Measurements from ENCODE around the gene CTNNA3.

The CTNNA3 gene

DNA sequence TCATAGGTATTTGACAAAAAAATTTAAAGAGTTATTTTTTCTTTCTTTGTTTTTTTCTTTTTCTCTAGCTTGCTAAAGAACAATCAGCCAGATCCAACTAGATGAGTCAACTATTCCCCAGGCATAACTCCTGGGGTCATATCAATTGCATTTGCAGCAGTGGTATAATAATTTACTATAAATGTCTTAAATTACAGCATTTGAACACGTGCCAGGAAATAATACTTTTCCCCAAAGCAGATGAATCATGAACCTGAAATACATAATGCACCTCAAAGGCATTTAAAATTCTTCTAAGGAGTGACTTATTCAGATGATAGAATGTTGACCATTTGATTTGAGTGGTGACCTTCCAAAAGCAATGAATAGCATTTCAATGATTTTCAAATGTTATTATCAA, 580.0 kb downstream of the CTNNA3 start:
- DNase-seq (ENCODE audit: low read depth in 2 of 2): no peak

DNA sequence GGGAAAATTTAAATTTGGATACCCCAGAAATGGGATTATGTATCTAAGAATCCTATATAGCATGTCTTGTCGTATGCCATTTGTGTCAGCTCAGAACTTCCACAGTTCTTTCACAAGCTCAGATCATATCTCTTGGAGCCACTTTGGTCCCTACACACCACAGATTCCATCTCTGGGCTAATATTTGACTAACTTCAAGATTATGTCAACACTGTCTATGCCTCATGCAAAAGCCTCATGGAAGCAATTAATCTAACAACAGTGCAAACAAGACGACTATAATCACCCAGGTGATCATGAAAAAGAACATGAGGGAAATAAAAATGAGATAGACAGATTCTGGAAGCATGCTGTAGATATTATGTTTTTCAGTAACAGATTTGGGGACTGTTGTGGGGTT, 581.0 kb downstream of the CTNNA3 start:
- DNase-seq (ENCODE audit: low read depth in 2 of 2): no peak

GRCh38 chr10:67112765-67113164, 583.2 kb downstream of the CTNNA3 start:
- DNase-seq (ENCODE audit: low read depth in 2 of 2): no peak

DNA sequence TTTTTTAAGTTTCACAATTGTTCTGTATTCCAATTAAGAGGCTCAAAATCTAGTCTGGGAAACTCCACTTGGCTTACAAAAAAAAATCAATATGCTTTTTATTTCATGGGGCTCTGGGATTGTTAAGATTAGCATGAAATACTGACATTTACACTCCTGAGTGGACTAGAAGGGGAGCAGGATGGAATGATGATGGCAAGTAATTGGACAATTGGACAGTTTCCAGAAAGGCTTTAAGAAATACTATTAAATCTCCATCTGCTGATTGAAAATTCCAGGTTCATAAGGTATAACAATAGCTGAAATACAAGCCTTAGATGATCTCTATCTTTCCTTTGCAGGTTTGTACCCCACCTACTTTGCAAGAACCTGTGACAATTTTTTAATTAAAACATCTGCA, 585.7 kb downstream of the CTNNA3 start:
- DNase-seq (ENCODE audit: low read depth in 2 of 2): no peak

- DNase-seq (ENCODE audit: low read depth in 2 of 2): no peak
Measured at GRCh38 chr10:67107670-67108069, 588.3 kb downstream of the CTNNA3 start.

DNA sequence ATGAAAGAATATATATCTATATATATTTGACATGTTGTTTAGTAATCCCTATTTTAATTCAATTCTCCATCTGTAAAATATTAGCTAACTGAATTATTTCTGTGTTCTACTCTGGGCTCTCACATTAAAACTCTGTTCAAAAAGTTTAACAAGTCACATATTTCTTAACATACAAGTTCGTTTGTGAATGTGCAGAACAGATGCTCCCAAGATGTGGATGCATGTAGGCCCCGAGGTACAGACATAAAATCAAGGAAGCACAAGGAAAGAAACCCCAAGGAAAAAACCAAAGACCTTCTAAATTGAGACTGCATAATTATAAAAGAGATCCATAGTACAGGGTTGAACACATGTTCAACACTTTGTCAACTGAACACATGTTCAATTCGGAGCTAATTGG, 595.0 kb downstream of the CTNNA3 start:
- no peak for DNase-seq (ENCODE audit: low read depth in 2 of 2)

DNA sequence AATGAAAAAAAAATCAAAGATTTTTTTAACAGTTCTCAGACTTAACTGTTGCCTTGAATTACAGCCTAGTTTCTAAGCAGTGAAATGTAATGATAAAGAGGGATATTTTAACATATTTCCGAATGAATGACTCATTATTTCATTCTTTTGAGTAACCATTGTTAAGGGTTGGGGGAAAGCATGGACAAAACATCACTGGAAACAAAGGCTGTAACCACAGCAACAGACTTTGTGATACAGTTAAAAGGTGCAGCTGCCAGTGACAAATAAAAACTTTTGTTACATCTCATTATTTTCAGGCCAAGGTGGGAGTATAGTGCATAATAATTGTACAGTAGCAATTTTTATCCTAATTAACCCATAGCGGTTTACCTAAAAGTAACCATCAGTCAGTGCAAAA, 597.5 kb downstream of the CTNNA3 start:
- no peak for DNase-seq (ENCODE audit: low read depth in 2 of 2)

- DNase-seq (ENCODE audit: low read depth in 2 of 2): no peak
Measured at GRCh38 chr10:67095531-67095930, 600.5 kb downstream of the CTNNA3 start.

DNA sequence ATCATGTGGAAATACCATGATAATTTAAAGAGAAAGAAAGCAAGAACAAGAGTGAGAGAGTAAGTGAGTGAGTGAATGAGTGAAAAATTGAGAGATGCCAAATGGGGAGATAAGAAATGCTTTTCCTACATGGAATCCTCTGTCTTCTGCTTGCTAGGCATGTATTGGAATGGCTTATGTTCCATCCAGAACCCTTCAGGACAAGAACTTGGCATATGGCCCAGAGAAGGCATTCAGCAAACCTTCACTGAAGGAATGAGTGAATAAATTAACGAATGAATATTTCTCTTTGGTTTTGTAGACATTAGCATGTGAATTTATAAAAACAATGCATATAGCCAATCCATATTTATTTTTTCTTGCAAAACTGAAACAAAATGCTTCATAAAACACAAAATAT, 608.0 kb downstream of the CTNNA3 start:
- DNase-seq (ENCODE audit: low read depth in 2 of 2): no peak

GRCh38 chr10:67087135-67087425, 608.9 kb downstream of the CTNNA3 start:
- no peak for DNase-seq (ENCODE audit: low read depth in 2 of 2)

- DNase-seq (ENCODE audit: low read depth in 2 of 2): no peak
Measured at GRCh38 chr10:67086327-67087134, 609.5 kb downstream of the CTNNA3 start.

DNA sequence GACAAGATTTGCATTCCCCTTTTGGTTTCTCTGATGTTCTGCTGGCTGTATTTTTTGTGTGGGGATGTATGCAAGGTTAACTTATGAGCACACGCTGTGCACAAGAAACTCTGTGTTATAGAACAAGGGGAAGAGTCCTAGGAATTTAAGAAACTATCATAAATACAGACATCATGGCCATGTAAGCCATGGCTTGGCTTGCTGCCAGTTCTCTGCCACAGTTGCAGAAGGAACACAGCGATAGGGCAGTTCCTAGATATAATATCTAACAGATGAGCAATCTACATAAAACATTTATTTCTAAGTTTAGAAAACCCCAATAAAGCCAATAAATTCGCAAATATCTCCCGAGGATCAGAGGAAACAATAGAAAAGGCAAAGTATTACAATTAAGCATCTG, 616.9 kb downstream of the CTNNA3 start:
- DNase-seq (ENCODE audit: low read depth in 2 of 2): no peak

DNA sequence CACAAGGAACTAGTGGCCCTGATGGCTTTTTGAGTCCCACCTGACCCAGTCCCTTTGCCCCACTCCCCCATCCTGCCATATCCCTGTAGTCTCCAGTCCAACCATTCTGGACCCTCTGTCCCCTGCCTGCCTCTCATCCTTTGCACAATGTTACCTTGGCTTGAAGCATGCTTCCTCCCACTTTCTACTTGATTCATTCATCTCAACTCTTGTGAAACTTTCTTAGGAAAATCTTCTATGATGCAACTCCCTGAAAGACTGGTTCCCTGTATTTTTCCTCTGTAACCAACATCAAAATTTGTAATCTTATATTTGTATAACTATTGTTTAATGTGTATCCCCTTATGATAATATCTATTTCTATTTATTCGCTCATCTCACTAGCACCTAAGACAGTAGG, 618.6 kb downstream of the CTNNA3 start:
- DNase-seq (ENCODE audit: low read depth in 2 of 2): no peak

DNA sequence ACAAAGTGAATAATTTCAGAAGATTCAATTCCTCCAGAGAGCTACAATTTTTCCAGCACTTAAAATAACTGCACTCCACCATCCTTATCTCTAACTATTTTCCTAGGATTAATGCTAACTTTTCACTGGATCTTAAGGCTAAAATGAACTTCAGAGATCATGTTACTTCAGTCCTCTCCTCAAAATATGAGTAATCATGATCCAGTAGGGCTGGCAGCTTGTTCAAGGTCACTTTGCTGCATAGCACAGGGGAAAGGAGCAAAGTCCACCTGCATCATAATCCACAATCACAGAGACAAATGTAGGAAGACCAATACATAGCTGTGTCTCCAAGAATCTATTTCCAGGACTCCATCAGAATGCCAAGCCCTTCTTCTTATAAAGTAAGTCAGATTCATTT, 619.9 kb downstream of the CTNNA3 start:
- DNase-seq (ENCODE audit: low read depth in 2 of 2): no peak

- no peak for DNase-seq (ENCODE audit: low read depth in 2 of 2)
Measured at GRCh38 chr10:67075491-67075971, 620.5 kb downstream of the CTNNA3 start.

DNA sequence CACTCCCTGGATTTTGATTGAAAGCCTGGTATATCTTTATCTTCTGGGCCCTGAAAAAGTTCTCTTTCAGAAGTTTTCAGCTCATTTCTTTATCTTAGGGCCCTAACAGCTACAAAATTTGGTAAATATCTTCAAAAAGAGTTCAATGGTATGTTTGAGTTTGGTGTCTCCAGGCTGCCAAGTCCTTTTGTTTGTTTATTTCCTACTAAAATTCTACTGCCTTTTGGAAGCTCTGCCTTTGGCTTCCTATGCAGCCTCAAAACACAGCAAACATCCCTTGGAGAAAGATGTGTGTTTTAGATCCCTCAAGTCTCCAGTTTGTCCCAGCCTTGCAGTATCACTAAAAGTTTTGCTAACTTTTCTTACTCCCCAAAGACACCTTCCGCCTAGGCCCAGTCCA, 623.3 kb downstream of the CTNNA3 start:
- no peak for DNase-seq (ENCODE audit: low read depth in 2 of 2)

DNA sequence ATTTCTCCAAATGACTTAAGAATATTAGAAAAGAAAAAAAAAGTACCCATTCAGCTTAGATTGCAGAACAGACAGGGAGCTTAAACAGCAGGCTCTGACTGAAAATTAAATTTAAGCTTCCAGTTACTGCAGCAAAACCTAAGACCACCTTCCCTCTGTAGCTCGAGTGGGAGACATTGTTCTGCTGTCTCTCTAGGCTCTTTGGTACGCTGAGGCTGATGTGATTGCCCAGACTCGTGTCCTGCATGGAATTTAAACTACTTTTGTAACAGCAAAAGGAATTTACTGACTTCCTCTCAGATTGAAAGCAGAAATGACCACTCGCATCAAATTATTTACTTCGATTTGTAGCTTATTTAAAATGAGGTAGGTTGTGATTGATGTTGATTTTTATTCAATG, 645.6 kb downstream of the CTNNA3 start:
- no peak for DNase-seq (ENCODE audit: low read depth in 2 of 2)

DNA sequence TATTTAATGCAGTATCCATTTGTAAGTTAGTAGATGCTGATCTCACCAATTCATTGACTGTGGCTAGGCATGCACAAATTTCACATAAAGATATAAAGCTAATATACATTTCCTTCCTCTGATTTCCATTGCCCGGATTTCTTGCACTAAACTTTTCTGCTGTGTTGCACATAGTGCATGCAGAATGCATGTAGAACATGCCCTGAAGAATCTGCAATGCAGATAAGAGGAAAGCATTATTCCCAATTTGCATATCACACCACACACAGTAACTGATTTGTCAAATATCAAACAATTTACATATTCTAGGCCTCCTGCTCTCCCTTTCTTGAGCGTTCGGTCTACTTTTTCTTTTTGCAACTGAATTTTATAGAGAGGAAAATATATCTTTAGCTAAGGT, 646.0 kb downstream of the CTNNA3 start:
- no peak for DNase-seq (ENCODE audit: low read depth in 2 of 2)

- DNase-seq (ENCODE audit: low read depth in 2 of 2): no peak
Measured at GRCh38 chr10:67046507-67046906, 649.5 kb downstream of the CTNNA3 start.

GRCh38 chr10:67045404-67045803, 650.6 kb downstream of the CTNNA3 start:
- no peak for DNase-seq (ENCODE audit: low read depth in 2 of 2)

GRCh38 chr10:67043041-67043440, 653.0 kb downstream of the CTNNA3 start:
- no peak for DNase-seq (ENCODE audit: low read depth in 2 of 2)

GRCh38 chr10:67036808-67037207, 659.2 kb downstream of the CTNNA3 start:
- no peak for DNase-seq (ENCODE audit: low read depth in 2 of 2)

GRCh38 chr10:67033878-67034277, 662.1 kb downstream of the CTNNA3 start:
- DNase-seq (ENCODE audit: low read depth in 2 of 2): no peak

- no peak for DNase-seq (ENCODE audit: low read depth in 2 of 2)
Measured at GRCh38 chr10:67022099-67022498, 673.9 kb downstream of the CTNNA3 start.

Data from stimulated activated CD4-positive, alpha-beta T cell treated with anti-CD3 and anti-CD28 coated beads, Interleukin-15, amount 100 ng/mL, for 48 hours (primary cell).